Esophagus muscularis mucosa (tissue), 4 donors: ENCODE results near the gene HOXB7.

ENCODE experiments used
- CTCF ChIP-seq, 3 experiments: fragments of 200-600 bp in 2 of 3; fragments of 450-650 bp in 1 of 3; sonication (generic) in 2 of 3; IDR thresholded peaks; one replicate each; pipeline ENCODE4 v1.5.1; 2017 to 2019; ENCODE audit warnings: antibody characterized with exemption in 3 of 3, mild to moderate bottlenecking in 2 of 3, moderate library complexity in 1 of 3
- EP300 ChIP-seq: sonication (generic); formaldehyde crosslinking; IDR thresholded peaks from one replicate; pipeline ENCODE4 v1.6.1; 2017; ENCODE audit warnings: antibody characterized with exemption
- POLR2AphosphoS5 ChIP-seq, 2 donors: sonication (generic); formaldehyde crosslinking; IDR thresholded peaks; one replicate each; pipeline ENCODE4 v1.6.1; 2017; ENCODE audit warnings: antibody characterized with exemption in 2 of 2

- no peak for TF ChIP-seq CTCF (IDR thresholded peaks at IDR 0.05)
- no peak for TF ChIP-seq EP300
- no peak for TF ChIP-seq POLR2AphosphoS5 (IDR thresholded peaks at IDR 0.05)
Observed at GRCh38 chr17:48649741-48650140, 38.9 kb upstream of the HOXB7 start.
